Measurements from ENCODE around the gene DENR.
"Not testable (repeated sequence)": the region's sequence is repeated elsewhere in the genome, so short reads cannot be mapped to it uniquely, and the experiment has no call there.

The DENR gene, protein sequence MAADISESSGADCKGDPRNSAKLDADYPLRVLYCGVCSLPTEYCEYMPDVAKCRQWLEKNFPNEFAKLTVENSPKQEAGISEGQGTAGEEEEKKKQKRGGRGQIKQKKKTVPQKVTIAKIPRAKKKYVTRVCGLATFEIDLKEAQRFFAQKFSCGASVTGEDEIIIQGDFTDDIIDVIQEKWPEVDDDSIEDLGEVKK

DNA sequence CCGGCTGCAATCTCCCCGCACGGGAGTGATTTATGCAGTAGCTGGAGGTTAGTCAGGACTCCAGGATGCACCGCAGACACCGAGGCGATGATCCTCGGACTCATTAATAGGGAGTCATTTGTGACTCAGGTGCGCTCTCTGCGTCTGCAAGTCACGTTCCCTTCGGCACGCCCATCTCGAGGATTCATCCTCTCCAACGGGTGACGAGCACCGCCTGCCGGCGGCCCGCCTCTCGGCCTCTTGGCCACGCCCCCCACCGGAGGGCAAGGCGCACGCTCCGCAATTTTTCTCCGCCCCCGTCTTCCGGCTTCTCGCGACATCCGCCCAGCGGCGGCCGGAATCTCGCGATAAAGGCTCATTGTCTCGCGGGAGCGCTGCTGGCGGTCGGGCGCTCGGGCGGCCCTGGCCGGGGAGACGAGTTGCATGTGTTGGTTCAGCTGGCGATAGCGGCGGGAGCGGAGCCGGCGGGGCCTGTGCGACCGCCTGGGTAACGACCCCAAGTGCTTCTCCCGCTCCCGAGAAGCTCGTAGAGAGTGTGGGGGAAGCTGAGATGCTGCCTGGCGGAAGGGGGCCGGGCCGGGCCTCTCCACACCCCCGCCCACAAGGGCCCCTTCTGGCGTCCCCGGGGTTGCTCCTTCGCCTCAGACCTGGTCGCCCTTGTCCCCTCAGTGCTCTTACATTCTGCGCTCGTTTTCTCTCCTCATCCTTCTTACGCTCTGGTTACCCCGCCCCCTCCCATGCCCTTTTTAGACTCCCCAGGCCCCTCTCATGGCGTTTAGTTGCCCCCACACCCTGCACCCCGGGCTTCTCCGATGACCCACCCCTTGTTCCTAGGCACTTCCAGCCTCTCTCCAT is at the start of gene DENR:
TSS of gene DENR (plus strand) at position 361 of the 855 bp plus-strand sequence. CDS start 878 bp downstream, outside the sequence.
- peak; percentile 18 for FAIRE-seq

DNA sequence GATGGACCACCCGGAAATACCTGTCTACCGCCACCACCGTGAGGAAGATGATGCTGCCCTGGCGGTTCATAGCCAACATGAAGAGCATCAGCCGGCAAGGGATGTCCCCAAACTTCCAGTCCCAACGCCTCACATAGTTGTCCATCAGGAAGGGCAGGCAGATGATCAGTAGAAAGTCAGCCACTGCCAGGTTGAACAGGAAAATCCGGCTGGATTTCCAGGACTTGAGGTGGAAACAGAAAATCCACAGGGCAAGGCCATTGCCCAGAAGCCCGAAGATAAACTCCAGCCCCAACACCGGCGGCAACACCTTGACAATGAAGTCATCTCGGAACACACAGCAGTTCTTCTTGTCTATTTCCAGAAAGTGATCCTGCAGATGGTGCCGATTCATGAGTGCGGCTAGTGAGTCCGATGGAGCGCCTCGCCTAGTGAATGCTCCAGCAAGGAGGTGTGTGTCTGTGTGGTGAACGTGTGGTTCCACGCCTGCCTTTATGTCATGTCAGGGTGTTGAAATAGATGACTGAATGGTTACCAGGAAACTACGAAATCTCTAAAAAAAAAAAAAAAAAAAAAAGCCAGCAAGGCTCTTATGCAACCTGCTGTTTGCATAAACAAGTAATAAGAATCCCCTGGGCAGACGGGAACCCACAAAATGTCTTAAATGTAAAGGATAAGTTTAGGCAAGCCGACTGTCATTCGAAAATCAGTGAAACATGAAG is 49.6 kb upstream of the DENR start, which contains the start of gene HCAR2:
TSS of gene HCAR2 (minus strand) at position 468 of the 722 bp plus-strand sequence. CDS start at position 394, 74 bp downstream.
- not testable (repeated sequence) for FAIRE-seq

DNA sequence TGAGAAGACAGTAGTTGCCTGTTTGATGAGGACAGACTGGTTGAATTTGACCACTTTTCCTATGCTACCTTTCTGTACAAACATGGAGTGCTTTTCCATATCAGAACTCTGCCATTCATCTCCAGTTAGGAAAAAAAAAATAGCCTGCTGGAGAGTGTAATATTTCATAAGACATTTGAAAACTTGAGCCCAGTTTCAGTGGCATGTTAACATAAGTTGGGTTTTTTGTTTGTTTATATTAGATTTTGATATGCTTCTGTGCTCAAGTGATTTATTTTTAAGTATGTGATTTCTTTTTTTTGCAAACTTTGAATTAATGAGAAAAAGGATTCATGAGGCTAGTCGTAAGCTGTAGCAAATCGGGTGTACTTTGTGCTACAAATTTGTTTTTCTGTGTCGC is 48.8 kb upstream of the DENR start:
- not testable (repeated sequence) for FAIRE-seq

DNA sequence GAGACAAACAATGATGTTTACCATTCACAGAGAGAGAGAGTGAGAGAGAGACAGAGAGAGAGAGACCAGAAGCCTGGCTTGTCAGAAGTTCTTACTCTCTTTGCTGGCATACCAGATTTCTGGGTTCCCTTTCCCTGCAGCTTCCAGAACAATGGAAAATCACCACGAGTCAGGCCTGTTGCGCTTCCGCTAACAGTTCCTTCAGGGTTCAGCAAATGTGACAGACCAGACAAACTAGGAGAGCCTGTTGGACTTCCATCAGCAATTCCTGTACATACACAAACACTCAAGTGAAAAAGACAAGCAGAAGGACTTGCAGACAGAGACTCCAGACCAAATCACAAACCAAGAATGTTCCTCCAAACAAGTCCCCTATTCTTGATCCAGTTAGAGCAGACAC is 43.3 kb upstream of the DENR start:
- FAIRE-seq = not testable (repeated sequence)

DNA sequence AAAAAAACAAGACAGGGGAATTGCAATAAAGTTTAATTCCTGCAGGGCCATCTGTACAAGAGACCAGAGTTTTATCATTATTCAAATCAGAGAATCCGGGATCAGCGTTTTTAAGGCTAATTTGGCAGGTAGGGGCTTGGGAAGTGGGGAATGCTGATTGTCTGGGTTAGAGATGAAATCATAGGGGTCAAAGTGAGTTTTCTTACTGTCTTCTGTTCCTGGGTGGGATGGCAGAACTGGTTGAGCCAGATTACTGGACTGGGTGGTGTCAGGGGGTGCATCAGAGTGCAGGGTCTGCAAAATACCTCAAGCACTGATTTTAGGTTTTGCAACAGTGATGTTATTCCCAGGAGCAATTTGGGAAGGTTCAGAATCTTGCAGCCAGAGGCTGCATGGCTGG is 42.3 kb upstream of the DENR start:
- not testable (repeated sequence) for FAIRE-seq

DNA sequence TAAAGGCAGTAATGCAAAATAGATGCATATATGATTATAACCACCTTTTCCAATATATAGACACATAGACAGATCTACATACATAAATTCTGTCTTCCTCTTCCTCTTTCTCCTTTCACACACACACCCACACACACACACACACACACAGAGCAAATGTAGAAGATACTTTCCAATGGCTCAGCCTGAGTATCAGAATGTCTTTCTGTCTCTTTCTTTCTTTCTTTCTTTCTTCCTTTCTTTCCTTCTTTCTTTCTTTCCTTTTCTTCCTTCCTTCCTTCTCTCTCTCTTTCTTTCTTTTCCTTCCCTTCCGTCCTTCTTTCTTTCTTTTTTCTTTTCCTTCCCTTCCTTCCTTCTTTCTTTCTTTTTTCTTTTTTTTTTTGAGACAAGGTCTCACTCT is 41.4 kb upstream of the DENR start:
- FAIRE-seq = not testable (repeated sequence)

DNA sequence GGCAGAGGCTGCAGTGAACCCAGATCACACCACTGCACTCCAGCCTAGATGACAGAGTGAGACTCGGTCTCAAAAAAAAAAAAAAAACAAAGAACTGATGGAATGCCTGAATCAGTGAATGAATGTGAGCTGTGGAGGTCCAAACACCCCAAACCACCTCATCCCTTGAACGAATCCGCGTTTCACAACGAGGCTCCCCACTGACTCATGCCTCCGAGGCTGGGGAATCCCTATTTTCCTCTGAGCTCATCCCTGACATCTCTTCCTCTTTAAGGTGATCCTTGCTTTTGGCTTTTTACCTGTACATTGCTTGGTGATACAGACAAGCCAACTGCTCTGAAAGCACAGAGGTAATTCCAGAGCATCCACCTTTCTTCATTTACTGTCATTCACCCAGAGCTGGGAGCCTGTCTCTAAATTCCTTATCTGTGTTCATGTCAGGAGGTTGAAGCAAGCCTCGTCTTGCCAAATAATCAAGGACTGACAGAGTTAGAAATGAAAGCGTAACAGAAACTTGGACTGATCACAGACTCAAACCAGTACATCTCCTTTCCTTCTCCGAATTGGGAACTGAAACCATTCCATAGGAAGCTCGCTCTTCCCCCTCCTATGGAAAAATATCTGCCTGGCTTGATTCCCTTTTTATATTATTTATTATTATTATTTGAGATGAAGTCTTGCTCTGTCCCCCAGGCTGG is 39.0 kb upstream of the DENR start:
- FAIRE-seq = not testable (repeated sequence)

DNA sequence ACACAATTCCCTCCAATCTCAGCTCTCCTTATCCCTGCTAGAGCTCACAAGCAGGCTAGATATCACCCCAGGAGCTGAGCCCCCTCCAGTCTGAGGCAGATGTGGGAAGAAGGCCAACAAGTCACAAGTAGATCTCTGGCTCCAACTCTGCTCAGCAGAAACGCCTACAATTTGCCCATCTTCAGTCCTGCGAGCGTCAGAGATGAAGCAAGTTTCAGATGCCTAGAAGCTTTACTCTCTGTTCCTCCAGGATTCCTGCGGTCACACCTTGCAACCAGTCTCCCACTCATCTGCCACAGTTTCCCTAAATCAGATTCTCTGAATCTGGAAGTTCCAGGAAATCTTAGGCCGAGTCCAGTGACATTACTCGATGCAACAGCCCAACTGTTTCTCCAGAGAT is 37.4 kb upstream of the DENR start:
- not testable (repeated sequence) for FAIRE-seq

DNA sequence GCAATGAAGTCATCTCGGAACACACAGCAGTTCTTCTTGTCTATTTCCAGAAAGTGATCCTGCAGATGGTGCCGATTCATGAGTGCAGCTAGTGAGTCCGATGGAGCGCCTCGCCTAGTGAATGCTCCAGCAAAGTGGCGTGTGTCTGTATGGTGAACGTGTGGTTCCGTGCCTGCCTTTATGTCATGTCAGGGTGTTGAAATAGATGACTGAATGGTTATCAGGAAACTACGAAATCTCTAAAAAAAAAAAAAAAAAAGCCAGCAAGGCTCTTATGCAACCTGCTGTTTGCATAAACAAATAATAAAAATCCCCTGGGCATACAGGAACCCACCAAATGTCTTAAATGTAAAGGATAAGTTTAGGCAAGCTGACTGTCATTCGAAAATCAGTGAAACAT is 36.0 kb upstream of the DENR start, which contains the start of gene HCAR3:
TSS of gene HCAR3 (minus strand) at position 154 of the 400 bp plus-strand sequence. CDS start at position 80, 74 bp downstream.
- not testable (repeated sequence) for FAIRE-seq

DNA sequence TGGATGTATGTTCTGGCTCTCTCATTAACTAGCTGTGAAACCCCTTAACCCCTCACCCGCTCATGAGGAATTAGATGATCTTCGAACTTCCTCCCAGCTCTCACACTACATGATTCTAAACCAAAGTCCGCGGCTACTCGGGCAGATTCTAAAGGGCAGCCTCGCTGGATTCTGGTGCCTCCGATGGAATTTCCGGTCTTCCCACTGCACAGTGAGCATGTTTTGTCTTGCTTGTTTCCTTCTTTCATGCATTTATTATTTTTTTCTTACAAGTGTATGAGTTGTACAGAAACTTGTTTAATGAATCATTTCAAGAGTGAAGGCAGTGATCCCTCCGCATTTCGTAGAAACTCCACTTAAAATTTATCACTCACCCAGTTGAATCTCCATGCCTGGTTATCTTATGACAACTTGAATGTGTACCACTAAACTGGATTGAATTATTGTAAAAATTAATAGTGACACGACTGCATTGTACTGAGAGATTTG is 31.5 kb upstream of the DENR start:
- FAIRE-seq = no peak

DNA sequence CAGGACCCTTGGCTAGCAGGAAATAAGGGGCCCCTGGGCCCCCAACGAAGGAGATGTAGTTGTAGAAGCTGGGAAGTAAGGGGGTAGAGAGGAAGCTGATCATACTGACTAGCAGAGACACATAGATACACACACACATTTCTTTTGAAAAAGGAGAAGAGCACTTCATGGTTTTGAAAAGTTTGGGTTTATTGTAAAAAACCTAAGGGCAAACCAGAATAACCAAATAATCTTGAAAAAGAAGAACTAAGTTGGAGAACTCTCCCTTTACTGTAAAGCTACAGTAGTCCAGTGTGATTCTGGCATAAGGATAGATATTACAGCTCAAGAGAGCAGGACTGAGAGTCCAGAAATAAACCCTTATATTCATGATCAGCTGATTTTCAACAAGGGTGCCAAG is 30.2 kb upstream of the DENR start:
- FAIRE-seq = no peak

DNA sequence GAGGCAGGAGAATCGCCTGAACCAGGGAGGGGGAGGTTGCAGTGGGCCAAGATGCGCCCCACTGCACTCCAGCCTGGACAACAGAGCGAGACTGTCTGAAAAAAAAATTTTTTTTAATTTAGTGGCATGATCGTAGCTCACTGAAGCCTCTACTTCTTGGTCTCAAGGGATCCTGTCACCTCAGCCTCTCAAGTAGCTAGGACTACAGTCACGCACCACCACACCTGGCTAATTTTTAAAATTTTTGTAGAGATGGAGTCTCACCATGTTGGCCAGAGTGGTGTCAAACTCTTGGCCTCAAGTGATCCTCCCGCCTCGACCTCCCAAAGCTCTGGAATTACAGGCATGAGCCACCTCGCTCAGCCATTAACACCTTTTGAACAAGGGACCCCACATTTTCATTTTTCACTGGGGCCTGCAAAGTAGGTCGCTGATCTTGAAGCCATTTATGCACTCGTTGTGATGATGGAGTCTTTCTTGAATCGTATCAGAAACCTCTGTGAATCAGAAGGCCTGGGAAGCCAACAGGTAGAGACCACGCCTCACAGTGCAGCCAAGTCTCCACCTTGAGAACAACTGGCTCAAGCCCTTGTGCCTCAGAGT is 27.9 kb upstream of the DENR start:
- no peak for FAIRE-seq

DNA sequence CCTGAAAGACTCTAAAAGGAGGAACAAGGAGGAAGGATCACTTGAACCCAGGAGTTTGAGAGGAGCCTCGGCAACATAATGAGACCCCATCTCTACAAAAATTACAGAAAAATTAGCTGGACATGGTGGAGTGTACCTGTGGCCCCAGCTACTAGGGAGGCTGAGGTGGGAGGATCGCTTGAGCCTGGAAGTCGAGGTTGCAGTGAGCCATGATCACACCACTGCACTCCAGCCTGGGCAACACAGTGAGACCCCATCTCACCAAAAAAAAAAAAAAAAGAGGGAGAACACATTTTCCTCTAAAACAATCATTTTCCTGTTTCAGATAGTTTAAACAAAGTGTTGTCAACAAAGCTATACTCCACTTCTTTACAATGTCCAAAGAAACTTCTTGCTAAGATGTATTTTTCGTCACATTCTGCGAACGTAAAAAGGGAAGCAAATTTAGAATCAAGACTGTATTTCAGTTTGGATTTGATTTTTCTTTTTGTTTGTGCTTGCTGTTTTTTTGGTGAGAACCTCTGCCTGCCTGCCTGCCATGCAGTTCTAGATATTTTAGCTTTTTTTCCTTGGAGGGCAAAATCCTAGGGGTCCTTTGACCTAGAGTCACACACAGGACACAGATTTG is 27.1 kb upstream of the DENR start:
- no peak for FAIRE-seq

DNA sequence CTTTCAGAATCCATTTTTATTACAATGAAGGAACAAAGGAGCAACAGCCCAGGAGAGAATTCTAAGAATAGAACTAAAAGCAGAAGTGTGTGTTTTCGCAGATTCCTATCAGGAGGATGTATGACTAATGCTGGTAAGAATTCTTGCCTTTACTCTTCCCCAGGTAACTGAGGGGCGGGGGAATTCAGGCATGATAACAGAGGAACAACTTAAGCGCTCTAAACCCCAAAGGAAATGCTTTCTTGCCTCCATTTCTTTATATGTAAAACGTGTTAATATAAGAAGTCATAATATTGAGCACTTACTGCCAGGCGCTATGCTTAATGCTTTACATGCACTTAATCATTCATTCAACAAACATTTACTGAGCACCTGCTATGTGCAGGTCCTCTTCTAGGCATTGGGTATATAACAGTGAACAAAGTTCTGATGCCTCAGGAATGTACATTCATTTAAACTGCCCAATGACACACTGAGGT is 26.5 kb upstream of the DENR start:
- no peak for FAIRE-seq

DNA sequence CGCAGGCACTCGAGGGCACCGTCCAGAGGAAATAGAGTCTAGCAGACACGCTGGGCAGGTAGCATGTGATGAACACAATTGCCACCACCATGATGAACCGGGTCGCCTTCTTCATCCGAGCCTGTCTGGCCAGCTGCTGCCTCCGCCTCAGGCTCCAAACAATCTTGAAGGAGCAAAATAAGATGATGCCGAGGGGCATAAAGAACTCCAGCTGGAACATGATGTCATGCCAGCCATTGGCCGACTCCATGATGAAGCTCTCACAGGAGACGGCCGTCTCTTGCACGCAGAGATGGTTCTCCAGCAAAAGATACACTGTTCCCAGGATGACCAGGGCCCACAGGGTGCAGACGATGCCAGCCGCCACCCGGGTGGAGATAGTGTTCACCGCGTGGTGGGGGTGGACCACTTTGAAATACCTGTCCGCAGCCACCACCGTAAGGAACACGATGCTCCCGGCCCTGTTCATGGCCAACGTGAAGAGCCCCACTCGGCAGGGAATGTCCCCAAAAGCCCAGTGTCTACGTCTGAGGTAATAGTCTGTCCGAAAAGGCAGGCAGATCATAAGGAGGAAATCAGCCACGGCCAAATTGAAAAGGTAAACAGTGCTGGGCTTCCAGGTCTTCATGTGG is 22.9 kb upstream of the DENR start:
- no peak for FAIRE-seq

DNA sequence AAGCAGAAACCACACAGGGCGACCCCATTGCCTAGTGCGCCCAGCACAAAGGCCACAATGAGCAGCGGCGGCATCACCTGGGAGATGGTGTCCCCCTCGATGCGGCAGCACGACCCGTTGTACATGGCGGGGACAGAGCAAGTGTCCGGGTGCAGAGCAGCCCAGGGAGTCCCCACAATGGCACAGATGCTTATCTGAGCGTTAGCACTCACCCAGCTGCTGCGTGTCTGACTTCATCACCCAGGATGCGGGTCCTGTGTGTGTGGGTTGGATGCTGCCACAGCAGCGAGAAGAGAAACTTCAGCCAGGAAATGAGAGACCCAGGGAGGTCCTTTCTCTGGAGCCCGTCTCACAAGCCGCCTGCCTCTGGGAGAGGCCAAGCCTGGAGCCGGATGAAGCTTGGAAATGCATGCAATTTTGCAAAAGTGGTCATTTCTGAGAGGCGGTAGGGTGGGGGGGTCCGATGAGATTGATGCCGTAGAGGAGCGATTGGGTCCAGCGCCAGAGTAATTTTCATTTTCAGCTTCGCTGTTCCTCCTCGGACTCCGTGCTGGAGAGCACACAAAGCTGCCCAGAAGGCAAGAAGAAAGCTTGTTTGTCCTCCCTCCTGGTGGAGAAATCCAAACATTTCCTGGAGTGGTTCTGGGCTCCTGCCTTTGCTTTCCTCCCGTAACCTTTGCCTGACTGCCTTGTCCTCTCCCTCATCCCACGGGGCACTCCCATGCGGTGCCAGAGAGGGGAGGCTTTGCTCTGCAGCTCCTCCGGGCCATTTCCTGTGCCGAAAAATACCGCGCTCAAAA is 22.2 kb upstream of the DENR start, which contains the start of gene HCAR1:
TSS of gene HCAR1 (minus strand) at position 630 of the 800 bp plus-strand sequence. CDS start at position 125, 505 bp downstream.
- no peak for FAIRE-seq

DNA sequence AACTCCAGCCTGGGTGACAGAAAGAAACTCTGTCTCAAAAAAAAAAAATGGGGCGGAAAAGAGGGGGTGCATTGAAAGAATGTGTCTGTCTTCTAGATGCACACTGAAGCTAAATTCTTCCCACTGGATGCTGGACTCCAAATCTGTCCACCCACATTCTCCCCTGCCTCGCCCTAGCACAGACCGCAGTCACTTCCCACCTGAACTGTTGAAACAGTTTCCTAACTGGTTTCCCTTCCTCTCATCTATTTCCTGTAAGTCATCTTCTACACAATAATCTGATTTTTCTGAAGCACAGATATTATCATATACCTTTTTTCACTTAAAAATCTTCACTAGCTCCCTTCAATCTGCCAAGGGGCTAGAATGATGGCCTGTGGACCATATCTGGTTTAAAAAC is 20.5 kb upstream of the DENR start:
- no peak for FAIRE-seq

DNA sequence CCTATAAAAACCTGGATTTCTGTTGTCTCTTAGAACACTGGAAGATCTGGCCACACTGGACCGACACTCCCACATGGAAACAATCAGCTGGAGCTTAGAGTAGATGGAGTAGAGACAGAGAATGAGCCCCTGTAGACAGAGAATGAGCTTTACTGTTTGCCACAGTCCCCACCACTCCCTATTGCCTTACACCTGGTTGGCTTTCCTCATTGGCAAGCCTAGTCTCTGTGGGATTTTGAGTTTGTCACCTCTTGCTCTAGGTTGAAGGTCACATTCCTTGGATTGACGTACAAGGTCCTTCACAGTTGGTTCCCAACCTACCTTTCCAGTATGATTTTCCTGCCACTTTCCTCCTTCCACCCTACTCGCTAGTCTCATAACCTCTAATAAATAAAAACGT is 20.0 kb upstream of the DENR start:
- no peak for FAIRE-seq

DNA sequence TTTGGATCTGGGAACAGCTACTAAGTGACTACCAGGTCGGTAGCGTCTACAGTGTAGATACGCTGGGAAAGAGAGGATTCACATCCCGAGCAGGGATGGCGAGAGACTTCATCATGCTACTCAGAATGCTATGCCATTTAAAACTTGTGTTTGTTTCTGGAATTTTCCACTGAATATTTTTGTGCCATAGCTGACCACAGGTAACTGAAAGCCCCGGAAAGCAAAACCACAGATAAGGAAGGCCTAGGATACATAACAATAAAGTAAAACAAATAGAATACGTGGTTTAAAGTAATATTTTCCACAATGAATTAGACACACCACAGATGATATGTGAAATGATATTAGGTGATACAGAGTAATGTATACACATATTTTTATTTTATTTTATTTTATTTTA is 14.1 kb upstream of the DENR start:
- no peak for FAIRE-seq

DNA sequence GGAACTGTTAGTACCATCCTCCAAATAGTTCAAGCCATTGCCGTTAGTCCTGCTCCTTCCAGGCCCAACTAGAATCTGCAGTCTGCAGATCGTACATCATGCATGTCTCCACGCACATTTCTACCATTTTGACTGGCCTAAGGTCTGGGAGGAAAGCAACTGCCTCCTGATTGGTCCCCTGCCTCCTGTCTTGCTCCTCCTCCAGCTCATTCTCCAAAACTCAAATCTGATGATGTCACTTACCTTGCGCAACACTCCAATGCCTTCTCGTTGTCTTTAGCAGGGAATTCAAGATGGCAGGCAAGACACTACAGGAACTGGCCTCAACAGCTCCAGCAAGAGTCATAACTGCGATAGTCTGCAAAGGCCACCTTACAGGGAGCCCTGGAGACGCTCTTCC is 12.3 kb upstream of the DENR start:
- no peak for FAIRE-seq
